ENCODE results near the gene NGFR. TPM values are rescaled to one million over a fixed set of nuclear protein-coding genes. Genes with fewer than 3 reads are reported as not detected.

Gene NGFR
- total and polyA plus RNA-seq, 9 of the 15 experiments (the other 6 are each of a cell fraction or from before 2014, with no cell fraction given): 0.07 to 0.23 (median 0.13) TPM; not detected in 4

GRCh38 chr17:49494986-49495841 lies at the start of gene NGFR (continued):
- TF ChIP-seq REST (IDR thresholded peaks at IDR 0.05; ENCODE audit: borderline replicate concordance) (peak; percentile 90), REST (CRISPR knock-in tag; IDR thresholded peaks at IDR 0.05; ENCODE audit: low read depth) (no peak)
